Stimulated activated CD8-positive, alpha-beta memory T cell treated with anti-CD3 and anti-CD28 coated beads, Interleukin-7, amount 100 ng/mL, for 48 hours (primary cell): ENCODE results near the gene PLA2R1.
"Not testable (repeated sequence)": the region's sequence is repeated elsewhere in the genome, so short reads cannot be mapped to it uniquely, and the experiment has no call there.

Experiments
- DNase-seq, 2 donors: peaks; one replicate each; pipeline ENCODE4 v3.0.0-alpha.2; 2020; ENCODE audit warnings: low read depth in 1 of 2; ENCODE audit errors: extremely low read depth in 1 of 2

The PLA2R1 gene

DNA sequence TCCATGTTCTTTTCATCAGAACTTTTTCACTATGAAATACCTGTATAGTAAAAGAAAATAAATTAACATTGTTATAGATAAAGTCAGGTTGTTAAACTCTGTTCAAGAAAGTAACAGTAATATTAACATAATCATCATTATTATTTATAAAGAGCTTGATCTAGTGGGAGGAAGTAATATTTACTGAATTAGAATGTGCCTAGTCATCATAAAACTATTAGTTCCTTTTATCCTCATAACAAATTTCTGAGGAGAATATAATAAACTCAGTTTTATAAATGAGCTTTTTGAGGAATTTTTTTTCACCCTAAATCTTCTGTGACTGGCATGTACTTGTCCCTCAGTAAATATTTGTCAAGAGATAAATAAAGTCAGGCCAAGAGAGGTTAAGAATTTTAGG, 78.4 kb downstream of the PLA2R1 start:
- DNase-seq = no peak

DNA sequence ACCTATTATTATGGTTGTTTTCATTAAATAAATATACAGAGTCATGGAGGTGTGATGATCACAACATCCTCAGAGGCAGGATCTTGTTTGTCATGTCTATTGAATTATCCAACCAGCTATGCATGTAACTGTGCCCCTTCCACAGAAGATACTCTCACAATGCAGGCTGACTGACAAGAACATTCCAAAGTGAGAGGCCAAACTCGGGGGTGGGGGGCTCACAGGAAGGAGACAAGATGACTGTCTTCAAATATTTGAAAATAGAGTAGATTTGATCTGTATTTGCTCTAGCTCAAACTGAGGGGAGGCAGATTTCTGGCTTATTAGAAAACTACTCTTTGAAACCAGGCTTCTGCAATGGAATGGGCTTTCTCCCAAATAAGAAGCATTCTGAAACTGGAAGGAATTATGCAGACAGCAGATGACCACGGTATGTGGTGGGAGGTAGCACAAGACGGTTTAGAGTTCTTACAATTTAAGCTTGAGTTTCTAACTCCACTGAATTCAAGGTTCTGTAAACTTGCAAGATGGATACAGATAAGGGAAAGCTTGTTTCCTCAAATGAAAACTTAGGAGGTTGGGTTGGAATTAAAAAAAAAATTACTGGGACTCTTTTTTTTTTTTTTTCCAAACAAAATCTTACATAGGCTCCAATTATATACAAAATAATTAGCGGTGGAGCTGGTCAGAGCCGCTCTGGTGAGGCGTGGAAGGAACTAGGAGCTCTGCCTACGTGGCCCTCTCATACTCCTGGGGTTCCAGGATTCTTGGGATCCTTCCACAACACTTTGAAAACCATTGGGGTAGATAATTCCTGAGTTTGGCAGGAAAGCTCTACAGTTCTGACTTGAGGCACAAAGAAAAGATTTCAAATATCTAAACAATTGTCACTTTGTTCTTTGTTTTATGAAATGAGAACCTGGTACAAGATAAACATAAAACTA, 79.3 kb downstream of the PLA2R1 start:
- DNase-seq = no peak

- DNase-seq = no peak
Observed at GRCh38 chr2:159982270-159982669, 80.1 kb downstream of the PLA2R1 start.

GRCh38 chr2:159976527-159977160, 85.8 kb downstream of the PLA2R1 start:
- no peak for DNase-seq

DNA sequence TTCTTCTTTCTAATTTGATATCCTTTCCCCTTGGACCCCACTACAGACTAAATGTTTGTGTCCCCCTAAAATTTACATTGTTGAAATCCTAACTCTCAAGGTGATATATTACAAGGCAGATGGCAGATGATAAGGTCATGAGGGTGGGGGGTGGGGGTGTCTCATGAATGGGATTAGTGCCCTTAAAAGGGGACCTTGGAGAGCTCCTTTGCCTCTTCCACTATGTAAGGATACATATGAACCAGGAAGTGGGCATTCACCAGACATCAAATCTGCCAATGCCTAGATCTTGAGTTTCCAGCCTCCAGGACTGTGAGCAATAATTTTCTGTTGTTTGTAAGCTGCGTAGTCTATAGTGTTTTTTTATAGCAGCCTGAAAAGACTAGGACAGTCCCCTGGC, 89.1 kb downstream of the PLA2R1 start:
- DNase-seq = no peak

GRCh38 chr2:159971365-159972152, 90.9 kb downstream of the PLA2R1 start:
- no peak for DNase-seq

- DNase-seq = not testable (repeated sequence)
Observed at GRCh38 chr2:159970548-159970947, 91.9 kb downstream of the PLA2R1 start.

- DNase-seq = no peak
Observed at GRCh38 chr2:159968279-159968900, 94.0 kb downstream of the PLA2R1 start.

DNA sequence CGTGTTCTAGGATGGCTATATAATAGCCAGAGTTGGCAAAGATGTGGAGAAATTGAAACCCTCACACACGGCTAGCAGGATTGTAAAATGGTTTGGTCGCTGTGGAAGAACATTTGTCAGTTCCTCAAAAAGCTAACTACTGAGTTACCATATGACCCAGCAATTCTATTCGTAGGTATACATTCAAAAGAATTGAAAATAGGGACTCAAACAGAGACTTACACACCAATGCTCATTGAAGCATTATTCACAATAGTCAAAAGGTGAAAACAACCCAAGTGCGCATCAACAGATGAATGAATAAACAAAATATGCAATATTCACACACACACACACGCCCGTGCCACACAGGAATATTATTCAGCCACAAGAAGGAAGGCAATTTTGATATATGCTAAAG, 98.7 kb downstream of the PLA2R1 start:
- no peak for DNase-seq

- not testable (repeated sequence) for DNase-seq
Observed at GRCh38 chr2:159962513-159962912, 99.9 kb downstream of the PLA2R1 start.

DNA sequence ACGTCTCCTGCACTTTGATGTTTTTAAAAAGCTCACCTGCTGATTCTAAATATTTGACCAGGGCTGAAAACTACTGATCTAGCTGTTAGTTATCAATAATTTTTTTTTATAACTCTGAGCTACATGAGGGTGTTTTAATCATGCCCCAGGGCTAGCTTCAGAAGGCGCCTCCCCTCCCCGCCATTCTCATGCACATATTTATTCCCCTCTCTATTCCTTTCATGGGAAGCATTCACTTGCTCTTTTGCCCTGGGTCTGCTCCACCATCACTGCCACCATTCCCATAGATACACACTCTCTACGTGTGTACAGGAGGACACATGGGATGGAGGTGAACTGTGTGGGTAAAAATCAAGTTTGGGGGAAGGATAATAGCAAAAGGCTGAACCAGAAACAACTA, 101.0 kb downstream of the PLA2R1 start:
- DNase-seq = no peak

- DNase-seq = no peak
Observed at GRCh38 chr2:159961037-159961436, 101.4 kb downstream of the PLA2R1 start.

- DNase-seq = no peak
Observed at GRCh38 chr2:159960414-159960813, 102.0 kb downstream of the PLA2R1 start.

GRCh38 chr2:159959136-159959535, 103.3 kb downstream of the PLA2R1 start:
- DNase-seq = no peak

GRCh38 chr2:159953136-159953823, 109.1 kb downstream of the PLA2R1 start:
- DNase-seq = no peak

- DNase-seq = no peak
Observed at GRCh38 chr2:159946326-159946999, 116.0 kb downstream of the PLA2R1 start.

DNA sequence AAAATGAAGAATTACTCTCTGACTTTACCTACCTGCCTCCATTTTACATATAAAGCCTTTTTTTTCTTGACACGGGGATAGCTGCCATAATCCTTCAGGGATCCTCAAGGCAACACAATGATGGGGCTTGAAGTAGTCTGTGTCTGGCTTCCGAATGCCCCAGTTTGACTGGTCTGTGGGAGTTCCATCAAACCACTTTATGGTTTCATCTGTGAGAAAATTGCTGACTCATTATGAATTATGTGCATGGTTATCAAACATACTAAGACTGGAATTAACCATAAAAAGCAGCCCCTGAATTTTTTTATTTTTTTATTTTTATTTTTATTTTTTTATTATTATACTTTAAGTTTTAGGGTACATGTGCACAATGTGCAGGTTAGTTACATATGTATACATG, 117.5 kb downstream of the PLA2R1 start:
- DNase-seq = no peak

GRCh38 chr2:159942146-159942545, 120.3 kb downstream of the PLA2R1 start:
- DNase-seq = no peak

DNA sequence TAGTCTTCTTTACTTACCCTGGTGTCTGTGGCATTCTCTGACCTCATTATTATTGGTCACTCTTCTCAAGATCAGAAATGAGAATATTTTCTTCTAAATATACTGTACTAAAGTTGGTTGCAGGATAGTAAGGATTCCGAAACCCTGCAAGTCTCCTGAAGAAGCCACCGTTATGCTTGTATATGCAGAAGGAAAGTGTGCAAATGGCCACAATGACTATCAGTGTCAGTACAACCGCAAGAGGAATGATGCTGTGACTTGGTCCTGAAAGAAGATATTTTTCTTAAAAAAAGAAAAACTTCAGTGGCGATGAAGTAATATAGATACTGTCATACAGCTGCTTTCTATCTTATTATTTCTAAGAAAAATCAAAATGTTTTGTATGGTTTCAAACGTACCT, 120.7 kb downstream of the PLA2R1 start:
- no peak for DNase-seq

DNA sequence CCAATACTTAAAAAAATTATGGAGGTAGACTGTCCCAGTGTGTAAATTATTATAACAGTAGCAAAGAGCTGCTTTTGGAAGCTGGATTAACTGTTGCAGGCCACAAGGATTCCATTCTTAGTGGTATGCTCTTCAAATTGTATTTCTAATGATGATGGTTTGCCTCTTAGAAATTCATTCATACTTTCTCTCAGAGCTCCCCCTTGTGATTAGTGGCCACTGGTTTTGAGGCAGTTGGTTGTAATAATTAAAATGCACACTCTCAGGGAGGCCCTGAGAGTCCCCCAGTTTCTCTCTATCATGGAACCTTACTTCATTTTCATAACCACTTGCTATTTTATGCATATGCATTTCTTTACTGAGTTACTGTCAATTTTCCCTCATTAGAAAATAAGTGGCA, 122.5 kb downstream of the PLA2R1 start:
- DNase-seq = no peak
